T-helper 1 cell treated with Interleukin-12 subunit alpha and Interleukin-12 subunit beta and Interleukin-4 antibody, amounts not matched to agents 30 μg/mL and 1 μg/mL, for 36 hours (primary cell): ENCODE measurements around the gene ACSL6.

Source experiments
- H3K27ac Mint-ChIP-seq: one replicate; pipeline ENCODE4 v1.8.0; 2021; ENCODE audit warnings: mild to moderate bottlenecking, mixed read lengths
- H3K27me3 Mint-ChIP-seq: one replicate; pipeline ENCODE4 v1.8.0; 2021; ENCODE audit warnings: low read depth, mixed read lengths
- H3K36me3 Mint-ChIP-seq: one replicate; pipeline ENCODE4 v1.8.0; 2021; ENCODE audit warnings: low read depth, mixed read lengths
- H3K4me1 Mint-ChIP-seq: one replicate; pipeline ENCODE4 v1.8.0; 2021; ENCODE audit warnings: low read depth, mixed read lengths
- H3K4me3 Mint-ChIP-seq: one replicate; pipeline ENCODE4 v1.8.0; 2021; ENCODE audit warnings: mild to moderate bottlenecking, moderate library complexity, mixed read lengths
- H3K9me3 Mint-ChIP-seq: one replicate; pipeline ENCODE4 v1.8.0; 2021; ENCODE audit warnings: mixed read lengths

Gene ACSL6

DNA sequence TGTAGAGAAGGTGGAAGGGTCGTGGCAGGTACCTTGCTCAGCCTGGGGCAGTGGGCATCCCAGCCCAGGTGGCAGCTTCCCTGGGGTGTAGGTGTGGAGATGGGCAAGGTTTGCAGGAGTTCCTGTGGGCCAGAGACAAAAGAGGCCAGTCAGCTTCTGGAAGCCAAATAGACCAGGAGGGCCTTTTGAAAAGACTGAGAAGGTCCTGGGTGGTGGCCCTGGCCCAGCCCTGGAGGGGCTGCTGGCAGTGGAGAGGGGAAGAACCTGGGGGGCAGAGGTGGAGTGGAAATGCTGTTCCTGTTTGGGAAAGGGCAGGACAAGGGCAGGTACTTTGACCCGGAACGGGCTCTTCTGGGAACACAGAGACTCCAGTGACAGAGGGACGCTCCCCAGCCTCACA is 42.0 kb upstream of the ACSL6 start:
- H3K27ac Mint-ChIP-seq = no peak overlapping the region
- H3K4me3 Mint-ChIP-seq = no peak overlapping the region

GRCh38 chr5:132052520-132052919 is 41.1 kb upstream of the ACSL6 start:
- H3K9me3 Mint-ChIP-seq = no peaks in the 10 kb centered on the region
- H3K27me3 Mint-ChIP-seq = peaks cover 51% of the 10 kb centered on the region
- H3K4me1 Mint-ChIP-seq = peaks cover 27% of the 10 kb centered on the region
- no peaks in the 10 kb centered on the region for H3K36me3 Mint-ChIP-seq
- no peak overlapping the region for H3K4me3 Mint-ChIP-seq
- no peak overlapping the region for H3K27ac Mint-ChIP-seq

More for the DNA sequence above, 42.0 kb upstream of the ACSL6 start:
- peaks cover 32% of the 10 kb centered on the region for H3K4me1 Mint-ChIP-seq
- no peaks in the 10 kb centered on the region for H3K36me3 Mint-ChIP-seq
- H3K9me3 Mint-ChIP-seq = no peaks in the 10 kb centered on the region
- peaks cover 56% of the 10 kb centered on the region for H3K27me3 Mint-ChIP-seq

DNA sequence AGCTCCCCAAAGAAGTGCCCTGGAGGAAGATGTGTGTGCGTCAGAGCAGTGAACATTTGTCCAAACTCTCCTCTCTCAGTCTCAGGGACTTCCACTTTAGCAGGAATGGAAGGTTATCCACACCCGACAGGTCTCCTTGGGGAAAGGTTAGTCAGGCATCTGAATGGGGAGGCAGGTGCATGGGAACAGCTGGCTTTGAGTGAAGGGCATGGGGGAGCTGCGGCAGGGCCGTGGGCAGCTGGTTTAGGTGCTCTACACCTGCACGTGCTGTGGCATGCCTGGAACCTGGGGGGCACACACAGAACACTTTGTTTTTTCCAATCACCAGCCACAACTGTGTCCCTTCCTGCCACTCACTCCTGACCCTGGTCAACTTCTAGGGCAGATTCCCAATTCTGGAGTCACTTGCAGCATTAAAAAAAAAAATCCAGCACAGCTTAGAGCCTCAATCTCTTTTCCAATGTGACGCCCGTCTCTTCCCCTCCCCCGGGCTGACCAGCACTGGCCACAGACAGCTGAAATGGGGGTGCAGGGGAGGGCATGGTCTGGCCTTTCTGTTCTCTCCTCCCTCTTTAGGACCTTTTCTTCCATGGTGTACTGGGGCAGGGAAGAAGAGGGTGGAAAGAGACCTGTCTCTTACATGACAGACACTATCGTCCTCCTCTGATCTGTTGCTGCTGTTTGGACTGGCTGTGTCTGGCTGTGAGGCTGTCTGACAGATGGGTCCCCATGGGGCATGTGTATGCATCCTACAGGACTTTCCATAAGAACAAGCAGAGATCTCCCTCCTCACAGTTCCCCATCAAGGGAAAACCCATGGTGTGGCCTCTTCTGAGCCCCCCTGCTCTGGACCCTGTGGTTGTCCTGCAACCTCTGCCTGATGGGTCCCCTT is 39.4 kb upstream of the ACSL6 start:
- Mint-ChIP-seq H3K4me1 (peaks cover 15% of the 10 kb centered on the region), H3K27me3 (peaks cover 59% of the 10 kb centered on the region), H3K9me3 (no peaks in the 10 kb centered on the region), H3K36me3 (no peaks in the 10 kb centered on the region), H3K27ac (no peak overlapping the region), H3K4me3 (no peak overlapping the region)

GRCh38 chr5:132050136-132050535 is 38.7 kb upstream of the ACSL6 start:
- Mint-ChIP-seq H3K9me3 (no peaks in the 10 kb centered on the region), H3K27me3 (peaks cover 63% of the 10 kb centered on the region), H3K4me3 (no peak overlapping the region), H3K36me3 (no peaks in the 10 kb centered on the region), H3K27ac (no peak overlapping the region), H3K4me1 (peaks cover 8% of the 10 kb centered on the region)

DNA sequence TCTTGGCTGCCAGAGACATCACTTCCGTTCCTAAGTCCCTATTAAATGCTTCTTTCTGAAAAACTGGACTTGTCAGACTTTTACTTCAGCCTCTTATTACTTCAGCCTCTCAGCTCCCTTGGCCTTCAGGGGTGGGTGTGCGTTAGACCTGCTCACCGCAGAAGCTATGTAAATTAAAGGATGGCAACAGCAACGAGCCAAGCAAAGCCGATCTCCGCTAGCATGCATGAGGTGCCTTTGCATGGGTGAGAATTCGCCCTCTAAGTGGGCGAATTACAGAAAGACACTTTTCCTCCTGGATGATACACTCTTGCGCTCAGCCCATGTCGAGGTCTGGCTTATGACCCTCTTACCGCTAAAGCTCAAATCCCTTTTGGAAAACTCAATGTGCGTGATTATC is 38.1 kb upstream of the ACSL6 start:
- H3K4me1 Mint-ChIP-seq = peaks cover 4% of the 10 kb centered on the region
- no peaks in the 10 kb centered on the region for H3K36me3 Mint-ChIP-seq
- no peak overlapping the region for H3K4me3 Mint-ChIP-seq
- no peaks in the 10 kb centered on the region for H3K9me3 Mint-ChIP-seq
- no peak overlapping the region for H3K27ac Mint-ChIP-seq
- peaks cover 62% of the 10 kb centered on the region for H3K27me3 Mint-ChIP-seq

- no peak overlapping the region for H3K4me3 Mint-ChIP-seq
- no peak overlapping the region for H3K27ac Mint-ChIP-seq
- no peaks in the 10 kb centered on the region for H3K9me3 Mint-ChIP-seq
- H3K36me3 Mint-ChIP-seq = peaks cover 2% of the 10 kb centered on the region
- H3K4me1 Mint-ChIP-seq = peaks cover 2% of the 10 kb centered on the region
- H3K27me3 Mint-ChIP-seq = peaks cover 57% of the 10 kb centered on the region
These were observed 37.6 kb upstream of the ACSL6 start for GRCh38 chr5:132049093-132049492.

GRCh38 chr5:132046880-132047299 is 35.4 kb upstream of the ACSL6 start:
- peaks cover 2% of the 10 kb centered on the region for H3K4me1 Mint-ChIP-seq
- no peak overlapping the region for H3K27ac Mint-ChIP-seq
- H3K27me3 Mint-ChIP-seq = peaks cover 59% of the 10 kb centered on the region
- no peaks in the 10 kb centered on the region for H3K9me3 Mint-ChIP-seq
- H3K36me3 Mint-ChIP-seq = peaks cover 2% of the 10 kb centered on the region
- no peak overlapping the region for H3K4me3 Mint-ChIP-seq

GRCh38 chr5:132044207-132044606 is 32.7 kb upstream of the ACSL6 start:
- peaks cover 4% of the 10 kb centered on the region for H3K36me3 Mint-ChIP-seq
- H3K4me3 Mint-ChIP-seq = no peak overlapping the region
- peaks cover 69% of the 10 kb centered on the region for H3K27me3 Mint-ChIP-seq
- H3K27ac Mint-ChIP-seq = no peak overlapping the region
- peaks cover 3% of the 10 kb centered on the region for H3K9me3 Mint-ChIP-seq
- peaks cover 2% of the 10 kb centered on the region for H3K4me1 Mint-ChIP-seq

DNA sequence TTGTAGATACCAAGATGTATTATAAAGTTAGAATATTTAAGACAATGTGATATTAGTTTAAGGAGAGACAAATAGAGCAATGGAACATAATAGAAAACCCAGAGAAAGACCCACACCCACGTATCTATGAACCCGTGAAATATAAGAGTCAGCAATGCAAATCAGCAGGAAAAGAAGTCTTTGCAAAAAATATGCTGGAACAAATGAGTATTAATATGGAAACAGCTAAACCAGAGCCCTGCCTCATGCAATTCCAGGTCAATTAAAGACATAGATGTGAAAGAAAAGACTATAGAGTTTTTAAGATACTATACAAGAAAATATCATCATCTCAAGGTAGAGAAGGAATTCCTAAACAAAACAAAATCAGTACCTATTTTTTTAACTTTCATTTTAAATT is 25.9 kb upstream of the ACSL6 start:
- peaks cover 2% of the 10 kb centered on the region for H3K4me1 Mint-ChIP-seq
- peaks cover 12% of the 10 kb centered on the region for H3K36me3 Mint-ChIP-seq
- peaks cover 87% of the 10 kb centered on the region for H3K27me3 Mint-ChIP-seq
- H3K27ac Mint-ChIP-seq = no peak overlapping the region
- H3K9me3 Mint-ChIP-seq = peaks cover 28% of the 10 kb centered on the region
- no peak overlapping the region for H3K4me3 Mint-ChIP-seq

GRCh38 chr5:132033122-132033521 is 21.7 kb upstream of the ACSL6 start:
- Mint-ChIP-seq H3K4me3 (no peak overlapping the region), H3K36me3 (peaks cover 16% of the 10 kb centered on the region), H3K27ac (no peak overlapping the region), H3K4me1 (peaks cover 5% of the 10 kb centered on the region), H3K27me3 (peaks cover 78% of the 10 kb centered on the region), H3K9me3 (peaks cover 19% of the 10 kb centered on the region)

GRCh38 chr5:132032196-132032595 is 20.7 kb upstream of the ACSL6 start:
- Mint-ChIP-seq H3K9me3 (peaks cover 14% of the 10 kb centered on the region), H3K27ac (no peak overlapping the region), H3K4me3 (no peak overlapping the region), H3K27me3 (peaks cover 75% of the 10 kb centered on the region), H3K4me1 (peaks cover 7% of the 10 kb centered on the region), H3K36me3 (peaks cover 14% of the 10 kb centered on the region)

GRCh38 chr5:132030610-132031009 is 19.2 kb upstream of the ACSL6 start:
- Mint-ChIP-seq H3K27ac (no peak overlapping the region), H3K4me1 (peaks cover 7% of the 10 kb centered on the region), H3K9me3 (peaks cover 14% of the 10 kb centered on the region), H3K27me3 (peaks cover 64% of the 10 kb centered on the region), H3K36me3 (peaks cover 14% of the 10 kb centered on the region), H3K4me3 (no peak overlapping the region)

DNA sequence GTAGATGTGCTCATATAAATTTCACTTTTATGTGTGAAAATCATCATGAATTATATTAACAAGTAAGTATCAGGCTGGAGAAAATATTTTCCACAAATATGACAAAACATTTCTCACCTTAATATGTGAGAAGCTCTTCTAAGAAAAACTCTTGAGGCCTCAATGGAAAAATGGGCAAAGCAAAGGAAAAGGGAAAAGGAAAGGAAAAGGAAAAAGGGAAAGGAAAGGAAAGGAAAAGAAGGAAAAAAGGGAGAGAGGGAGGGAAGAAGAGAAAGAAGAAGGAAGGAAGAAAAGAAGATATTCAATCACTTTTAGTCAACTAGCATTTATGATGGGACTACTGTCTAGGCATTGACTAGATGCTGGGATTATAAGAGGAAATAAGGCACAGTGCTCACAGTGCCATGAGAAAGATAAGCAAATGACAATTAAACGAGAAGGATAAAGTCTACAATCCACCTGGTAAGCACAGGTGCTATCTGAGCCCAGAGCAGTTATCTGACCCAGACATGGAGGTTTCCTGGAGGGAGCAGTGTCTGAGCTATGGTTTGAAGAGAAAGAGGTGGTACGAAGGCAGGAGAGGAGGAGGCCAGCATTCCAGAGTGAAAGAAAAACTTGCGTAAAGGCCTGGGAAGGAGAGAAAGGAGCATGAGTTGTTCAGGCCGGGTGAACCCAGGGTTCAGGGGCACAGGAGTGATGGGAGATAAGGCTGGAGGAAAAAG is 18.3 kb upstream of the ACSL6 start:
- Mint-ChIP-seq H3K27me3 (peaks cover 58% of the 10 kb centered on the region), H3K36me3 (peaks cover 14% of the 10 kb centered on the region), H3K27ac (no peak overlapping the region), H3K4me3 (no peak overlapping the region), H3K9me3 (peaks cover 14% of the 10 kb centered on the region), H3K4me1 (peaks cover 7% of the 10 kb centered on the region)

- H3K27ac Mint-ChIP-seq = peak overlapping the region; percentile 69
- peaks cover 34% of the 10 kb centered on the region for H3K27me3 Mint-ChIP-seq
- H3K9me3 Mint-ChIP-seq = no peaks in the 10 kb centered on the region
- H3K36me3 Mint-ChIP-seq = peaks cover 8% of the 10 kb centered on the region
- peaks cover 19% of the 10 kb centered on the region for H3K4me1 Mint-ChIP-seq
- peak overlapping the region; percentile 36 for H3K4me3 Mint-ChIP-seq
These were observed 15.6 kb upstream of the ACSL6 start for GRCh38 chr5:132027027-132027426.

- peaks cover 23% of the 10 kb centered on the region for H3K4me1 Mint-ChIP-seq
- peaks cover 8% of the 10 kb centered on the region for H3K36me3 Mint-ChIP-seq
- no peak overlapping the region for H3K27ac Mint-ChIP-seq
- peaks cover 29% of the 10 kb centered on the region for H3K27me3 Mint-ChIP-seq
- peak overlapping the region; percentile 36 for H3K4me3 Mint-ChIP-seq
- H3K9me3 Mint-ChIP-seq = no peaks in the 10 kb centered on the region
These were observed 15.1 kb upstream of the ACSL6 start for GRCh38 chr5:132026516-132027008.
